ENCODE data around the gene KRT15. TPM values are rescaled to one million over a fixed set of nuclear protein-coding genes. Genes with fewer than 3 reads are reported as not detected.

The KRT15 gene
- total RNA-seq, 2 donors from 2014 or later, result not detected

- Mint-ChIP-seq H3K27me3 (peaks cover 33 to 45% of the 10 kb centered on the region in 2 donors), H3K4me3 (no peak overlapping the region), H3K36me3 (no peaks in the 10 kb centered on the region), H3K4me1 (ENCODE audit: low read depth in 2 of 2) (peaks cover 0 to 3% of the 10 kb centered on the region in 2 donors), H3K27ac (no peak overlapping the region), H3K9me3 (no peaks in the 10 kb centered on the region)
- ATAC-seq, result no peak
- DNase-seq (ENCODE audit: low spot score), result no peak
These were observed 10.3 kb upstream of the KRT15 start for GRCh38 chr17:41528959-41529353.

- Mint-ChIP-seq H3K4me3 (no peak overlapping the region), H3K27ac (no peak overlapping the region), H3K27me3 (peaks cover 21 to 31% of the 10 kb centered on the region in 2 donors), H3K4me1 (ENCODE audit: low read depth in 2 of 2) (peaks cover 0 to 3% of the 10 kb centered on the region in 2 donors), H3K36me3 (no peaks in the 10 kb centered on the region), H3K9me3 (no peaks in the 10 kb centered on the region)
- no peak for ATAC-seq
- DNase-seq (ENCODE audit: low spot score), result no peak
These were observed 8.7 kb upstream of the KRT15 start for GRCh38 chr17:41527063-41528023.

DNA sequence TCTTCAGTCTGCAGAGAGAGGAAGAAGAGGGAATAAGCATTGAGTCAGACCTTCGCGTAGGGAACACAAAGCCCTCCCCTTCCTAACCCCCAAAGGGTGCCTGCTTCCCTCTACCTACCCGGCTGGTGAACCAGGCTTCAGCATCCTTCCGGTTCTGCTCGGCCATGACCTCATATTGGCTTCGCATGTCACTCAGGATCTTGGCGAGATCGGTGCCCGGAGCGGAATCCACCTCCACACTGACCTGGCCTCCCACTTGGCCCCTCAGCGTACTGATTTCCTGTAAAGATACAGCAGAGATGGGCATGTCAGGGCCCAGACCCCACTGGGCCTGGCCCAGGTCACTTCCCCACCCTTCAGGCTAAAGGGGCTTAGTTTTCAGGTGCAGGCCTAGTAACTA, 5.6 kb upstream of the KRT15 start:
- DNase-seq (ENCODE audit: low spot score) (no peak), ATAC-seq (no peak)
- no peak overlapping the region for H3K4me3 Mint-ChIP-seq
- peaks cover 0 to 3% of the 10 kb centered on the region in 2 donors for H3K4me1 Mint-ChIP-seq (ENCODE audit: low read depth in 2 of 2)
- no peaks in the 10 kb centered on the region for H3K36me3 Mint-ChIP-seq
- H3K27ac Mint-ChIP-seq, result no peak overlapping the region
- H3K9me3 Mint-ChIP-seq, result no peaks in the 10 kb centered on the region
- peaks cover 10 to 17% of the 10 kb centered on the region in 2 donors for H3K27me3 Mint-ChIP-seq

DNA sequence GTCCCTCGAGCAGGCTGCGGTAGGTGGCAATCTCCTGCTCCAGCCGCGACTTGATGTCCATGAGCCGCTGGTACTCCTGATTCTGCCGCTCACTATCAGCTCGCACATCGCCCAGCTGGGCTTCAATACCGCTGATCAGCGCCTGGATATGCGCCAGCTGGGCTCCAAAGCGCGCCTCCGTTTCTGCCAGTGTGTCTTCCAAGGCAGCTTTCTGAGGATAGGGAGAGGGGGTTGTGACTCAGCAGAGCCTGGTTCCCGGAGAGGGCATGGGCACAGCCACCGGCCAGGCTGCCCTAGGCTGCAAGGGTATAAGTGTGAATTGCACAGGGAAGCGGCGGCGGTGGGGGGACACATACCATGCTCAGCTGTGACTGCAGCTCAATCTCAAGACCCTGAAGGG, 5.1 kb upstream of the KRT15 start:
- ATAC-seq, result no peak
- Mint-ChIP-seq H3K27me3 (peaks cover 5 to 14% of the 10 kb centered on the region in 2 donors), H3K4me1 (ENCODE audit: low read depth in 2 of 2) (peaks cover 0 to 3% of the 10 kb centered on the region in 2 donors), H3K4me3 (no peak overlapping the region), H3K27ac (no peak overlapping the region), H3K9me3 (no peaks in the 10 kb centered on the region), H3K36me3 (no peaks in the 10 kb centered on the region)
- DNase-seq (ENCODE audit: low spot score), result no peak

DNA sequence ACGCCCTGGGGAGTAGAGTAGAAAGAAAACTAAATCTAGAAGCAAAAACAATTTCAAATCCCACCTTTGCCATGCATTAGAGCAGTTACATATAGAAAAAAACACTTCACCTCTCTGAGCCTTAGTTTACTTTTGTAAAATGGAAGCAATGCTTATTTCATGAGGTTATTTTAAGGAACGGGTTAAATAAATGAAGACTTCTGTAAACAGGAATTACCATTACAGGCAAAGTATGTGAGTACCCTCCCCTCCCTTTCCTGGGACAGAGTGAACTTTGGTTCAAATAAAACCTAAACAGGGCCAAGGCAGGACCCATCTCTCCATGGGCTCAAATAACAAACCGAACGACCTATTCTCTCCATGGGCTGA, 4.5 kb upstream of the KRT15 start:
- H3K27ac Mint-ChIP-seq, result no peak overlapping the region
- ATAC-seq, result no peak

DNA sequence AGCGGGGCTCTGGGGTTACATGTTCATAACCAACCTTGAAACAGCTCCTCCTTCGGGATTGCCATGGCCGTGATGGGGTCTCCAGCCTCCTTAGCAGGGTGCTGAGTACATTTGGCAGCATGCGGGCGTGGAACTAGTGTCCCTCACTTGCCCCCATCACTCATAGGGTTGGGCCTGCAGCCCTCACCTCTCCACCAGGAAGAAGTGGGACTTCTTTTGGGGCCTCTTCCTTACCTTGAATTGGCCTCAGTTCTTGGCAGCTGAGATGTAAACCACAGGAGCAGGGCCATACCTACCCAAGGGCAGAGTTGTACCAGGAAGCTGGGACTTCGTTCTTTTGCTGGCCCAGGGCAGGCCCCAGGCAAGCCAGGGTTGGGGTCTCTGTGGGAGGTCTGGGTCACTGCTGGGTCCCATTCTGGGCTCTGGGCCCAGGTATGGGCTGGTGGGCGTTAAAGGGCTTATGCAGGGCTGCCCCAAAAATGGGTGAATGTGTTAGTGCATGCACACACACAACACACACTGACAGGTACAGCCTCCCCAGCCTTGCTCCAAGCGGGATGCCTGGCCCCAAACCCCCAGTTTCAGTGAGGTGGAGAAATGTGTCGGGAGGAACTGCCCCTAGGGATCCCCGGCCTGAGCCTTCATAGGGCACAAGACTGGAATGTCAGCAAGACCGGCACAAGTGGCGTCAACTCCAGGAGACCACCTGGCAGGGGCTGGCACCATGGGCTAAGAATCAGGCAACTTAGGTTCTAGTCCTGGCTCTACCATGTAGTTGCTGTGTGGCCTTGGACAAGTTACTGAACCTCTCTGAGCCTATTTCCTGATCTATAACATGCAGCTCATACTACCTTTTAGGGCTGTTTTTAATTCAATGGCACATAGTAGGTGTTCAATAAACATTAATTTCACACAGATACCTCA, 3.9 kb upstream of the KRT15 start:
- Mint-ChIP-seq H3K27me3 (peaks cover 0 to 11% of the 10 kb centered on the region in 2 donors), H3K36me3 (no peaks in the 10 kb centered on the region), H3K4me3 (no peak overlapping the region), H3K9me3 (no peaks in the 10 kb centered on the region), H3K4me1 (ENCODE audit: low read depth in 2 of 2) (no peaks in the 10 kb centered on the region), H3K27ac (no peak overlapping the region)
- no peak for ATAC-seq
- DNase-seq (ENCODE audit: low spot score), result no peak

More for the DNA sequence above, 4.5 kb upstream of the KRT15 start:
- Mint-ChIP-seq H3K4me3 (no peak overlapping the region), H3K36me3 (no peaks in the 10 kb centered on the region), H3K27me3 (peaks cover 0 to 11% of the 10 kb centered on the region in 2 donors), H3K9me3 (no peaks in the 10 kb centered on the region), H3K4me1 (ENCODE audit: low read depth in 2 of 2) (no peaks in the 10 kb centered on the region)
- no peak for DNase-seq (ENCODE audit: low spot score)

DNA sequence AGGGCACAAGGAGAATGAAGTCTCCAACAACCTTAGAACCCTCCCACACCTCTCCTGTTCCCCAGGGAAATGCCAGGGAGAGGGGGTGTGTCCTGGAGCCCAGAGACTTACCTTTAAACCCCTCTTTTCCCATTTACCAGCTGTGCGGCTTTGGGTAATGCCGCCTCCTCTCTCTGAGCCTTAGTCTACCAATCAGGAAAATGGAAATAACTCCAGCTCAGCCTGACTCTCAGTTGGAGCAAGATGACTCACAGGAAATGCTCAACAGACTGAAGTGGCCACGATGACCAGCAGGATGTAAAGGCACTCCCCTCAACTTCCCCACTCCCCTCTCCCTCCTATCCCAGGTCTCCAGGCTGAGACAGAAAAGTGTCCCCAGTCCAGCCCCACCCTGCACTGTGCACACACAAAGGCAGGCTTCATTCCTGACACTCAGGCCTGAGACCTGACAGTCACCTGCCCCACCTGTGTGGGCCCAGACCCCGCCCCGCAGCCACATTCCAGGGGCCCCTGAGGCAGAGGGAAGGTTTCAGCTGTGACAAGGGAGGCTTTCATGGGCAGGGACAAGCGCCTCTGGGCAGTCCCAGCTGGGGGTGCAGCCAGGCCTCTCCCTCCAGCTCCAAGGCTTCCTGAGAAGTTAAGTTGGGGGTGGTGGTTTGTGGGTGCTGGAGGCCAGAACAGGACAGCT, 3.0 kb upstream of the KRT15 start:
- Mint-ChIP-seq H3K9me3 (no peaks in the 10 kb centered on the region), H3K36me3 (no peaks in the 10 kb centered on the region), H3K27me3 (peaks cover 0 to 3% of the 10 kb centered on the region in 2 donors), H3K4me3 (no peak overlapping the region), H3K4me1 (ENCODE audit: low read depth in 2 of 2) (no peaks in the 10 kb centered on the region), H3K27ac (no peak overlapping the region)
- no peak for ATAC-seq
- no peak for DNase-seq (ENCODE audit: low spot score)

GRCh38 chr17:41520821-41521521, 2.3 kb upstream of the KRT15 start:
- Mint-ChIP-seq H3K36me3 (no peaks in the 10 kb centered on the region), H3K27me3 (peaks cover 0 to 6% of the 10 kb centered on the region in 2 donors), H3K4me1 (ENCODE audit: low read depth in 2 of 2) (no peaks in the 10 kb centered on the region), H3K9me3 (no peaks in the 10 kb centered on the region), H3K4me3 (no peak overlapping the region), H3K27ac (no peak overlapping the region)
- ATAC-seq (no peak), DNase-seq (ENCODE audit: low spot score) (no peak)

DNA sequence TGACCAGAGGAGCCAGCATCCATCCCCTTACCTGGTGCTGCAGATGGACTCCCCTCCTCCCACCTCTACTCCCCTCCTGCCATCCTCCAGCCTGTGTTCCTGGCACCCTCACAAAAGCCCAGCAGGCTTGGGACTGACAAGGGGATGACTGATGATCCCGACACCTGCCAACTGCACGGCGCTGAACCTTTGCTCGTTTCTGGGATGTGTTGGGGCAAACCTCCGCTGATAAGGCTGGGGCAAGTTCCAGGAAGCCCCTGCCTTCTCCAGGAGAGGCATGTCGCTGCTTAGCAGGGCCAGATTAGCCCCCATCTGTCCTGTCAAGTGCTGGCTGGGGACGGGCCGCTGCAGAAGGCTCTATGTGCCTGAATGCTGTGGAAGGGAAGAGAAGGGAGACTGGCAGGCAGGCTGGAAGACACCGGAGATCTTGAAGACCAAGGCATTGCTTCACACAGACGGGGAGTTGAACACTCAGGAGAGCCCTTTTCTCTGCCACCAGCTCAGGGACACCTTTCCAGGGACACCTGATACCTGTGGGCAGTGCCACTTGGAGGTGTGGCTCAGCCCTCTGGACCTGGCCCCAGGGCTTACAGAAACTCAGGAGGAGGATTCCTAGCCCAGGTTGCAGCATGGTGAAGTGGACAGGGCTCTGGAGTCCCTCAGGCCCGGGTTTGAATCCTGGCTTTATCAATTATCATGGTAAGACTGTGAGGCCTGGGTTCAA, 973 bp upstream of the KRT15 start:
- no peak for ATAC-seq
- Mint-ChIP-seq H3K27me3 (peaks cover 0 to 2% of the 10 kb centered on the region in 2 donors), H3K27ac (no peak overlapping the region)

DNA sequence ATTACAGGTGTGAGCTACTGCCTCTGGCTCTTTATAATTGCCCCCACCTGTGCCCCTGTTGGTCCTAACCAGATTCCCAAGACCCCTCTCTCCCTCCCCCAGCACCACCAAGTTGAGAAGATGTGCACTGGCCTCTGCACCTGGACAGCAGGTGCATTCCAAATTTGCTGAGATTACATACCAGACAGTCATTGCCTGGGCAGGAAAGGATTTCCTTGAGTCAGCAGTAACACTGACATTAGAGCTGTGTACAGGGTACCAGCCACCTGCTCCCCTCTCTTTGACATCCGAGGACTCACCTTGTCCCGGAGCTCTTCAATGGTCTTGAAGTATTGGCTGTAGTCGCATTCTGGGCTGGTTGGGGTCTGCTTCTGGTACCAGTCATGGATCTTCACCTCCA, 659 bp downstream of the KRT15 start:
- Mint-ChIP-seq H3K36me3 (no peaks in the 10 kb centered on the region), H3K9me3 (no peaks in the 10 kb centered on the region), H3K27ac (no peak overlapping the region), H3K27me3 (peaks cover 0 to 2% of the 10 kb centered on the region in 2 donors), H3K4me1 (ENCODE audit: low read depth in 2 of 2) (no peaks in the 10 kb centered on the region), H3K4me3 (no peak overlapping the region)
- ATAC-seq (no peak), DNase-seq (ENCODE audit: low spot score) (no peak)

More for the DNA sequence above, 973 bp upstream of the KRT15 start:
- no peaks in the 10 kb centered on the region for H3K4me1 Mint-ChIP-seq (ENCODE audit: low read depth in 2 of 2)
- H3K4me3 Mint-ChIP-seq, result no peak overlapping the region
- no peak for DNase-seq (ENCODE audit: low spot score)
- no peaks in the 10 kb centered on the region for H3K36me3 Mint-ChIP-seq
- H3K9me3 Mint-ChIP-seq, result no peaks in the 10 kb centered on the region

DNA sequence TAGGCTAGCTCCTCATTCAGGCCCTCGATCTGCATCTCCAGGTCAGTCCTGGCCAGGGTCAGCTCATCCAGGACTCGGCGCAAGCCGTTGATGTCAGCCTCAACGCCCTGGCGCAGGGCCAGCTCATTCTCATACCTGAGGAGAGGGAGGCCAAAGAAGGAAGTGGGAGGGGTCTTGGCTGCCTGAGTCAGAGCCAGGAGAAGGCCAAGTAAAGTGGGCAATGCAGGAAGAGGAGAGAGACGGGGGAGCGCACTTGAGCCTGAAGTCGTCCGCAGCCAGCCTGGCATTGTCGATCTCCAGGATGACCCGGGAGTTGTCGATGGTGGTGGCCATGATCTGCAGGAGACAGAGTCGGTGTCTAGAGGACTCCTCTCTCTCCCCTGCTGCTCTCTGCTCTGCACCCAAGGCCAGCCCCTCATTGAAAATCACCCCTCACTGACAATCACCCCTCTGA, 1.8 kb downstream of the KRT15 start:
- DNase-seq (ENCODE audit: low spot score), result no peak
- no peak overlapping the region for H3K27ac Mint-ChIP-seq
- no peak for ATAC-seq
- no peaks in the 10 kb centered on the region for H3K36me3 Mint-ChIP-seq
- peaks cover 0 to 2% of the 10 kb centered on the region in 2 donors for H3K27me3 Mint-ChIP-seq
- H3K4me1 Mint-ChIP-seq (ENCODE audit: low read depth in 2 of 2), result no peaks in the 10 kb centered on the region
- H3K4me3 Mint-ChIP-seq, result no peak overlapping the region
- no peaks in the 10 kb centered on the region for H3K9me3 Mint-ChIP-seq

GRCh38 chr17:41516147-41516829, 2.4 kb downstream of the KRT15 start:
- H3K27me3 Mint-ChIP-seq, result peaks cover 0 to 2% of the 10 kb centered on the region in 2 donors
- ATAC-seq (no peak), DNase-seq (ENCODE audit: low spot score) (no peak)
- H3K9me3 Mint-ChIP-seq, result no peaks in the 10 kb centered on the region
- H3K4me1 Mint-ChIP-seq (ENCODE audit: low read depth in 2 of 2), result no peaks in the 10 kb centered on the region
- no peak overlapping the region for H3K27ac Mint-ChIP-seq
- no peak overlapping the region for H3K4me3 Mint-ChIP-seq
- no peaks in the 10 kb centered on the region for H3K36me3 Mint-ChIP-seq
